Panc1 (cell line): ENCODE results near the gene OPTN. TPM values are rescaled to one million over a fixed set of nuclear protein-coding genes. Genes with fewer than 3 reads are reported as not detected.

ENCODE experiments used
- ATAC-seq: fragments of 200-7000 bp; cut with Tn5 transposase; 2 replicates; pipeline ENCODE4 v1.9.1; 2020; ENCODE audit warnings: mild to moderate bottlenecking, moderate library complexity
- BruUV-seq: library from RNA; stranded (reverse); fragments of 400-500 nt; replicated peaks from 2 replicates; lab custom pipeline; 2021; lab: Mats Ljungman, UMichigan
- CTCF ChIA-PET: fragments of 300-600 bp; sonication (Branson Sonifier 250); formaldehyde crosslinking; loops from one replicate; lab custom pipeline; 2022; ENCODE audit warnings: antibody characterized with exemption; lab: Charles Lee
- POLR2A ChIA-PET: fragments of 300-600 bp; sonication (Branson Sonifier 250); formaldehyde crosslinking; loops from one replicate; lab custom pipeline; 2022; ENCODE audit warnings: antibody characterized with exemption; lab: Charles Lee
- DNase-seq: peaks from one replicate; pipeline ENCODE4 v3.0.0-alpha.2; 2010; ENCODE audit warnings: low read depth, low spot score
- H3K27ac ChIP-seq: 2 replicates; pipeline ENCODE4 v1.5.1; 2011; ENCODE audit warnings: mild to moderate bottlenecking, low read length, inconsistent platforms
- H3K27me3 ChIP-seq: fragments of 200-500 bp; sonication (Bioruptor generic); 2 replicates; pipeline ENCODE4 v1.6.0; 2014; ENCODE audit warnings: low read length, inconsistent platforms; ENCODE audit not compliant: control insufficient read depth, insufficient read depth
- H3K36me3 ChIP-seq: fragments of 200-500 bp; sonication (Bioruptor generic); 2 replicates; pipeline ENCODE4 v1.5.1; 2014; ENCODE audit warnings: inconsistent platforms, mild to moderate bottlenecking, low read length, moderate library complexity; ENCODE audit not compliant: control insufficient read depth, insufficient read depth
- H3K4me1 ChIP-seq: 2 replicates; pipeline ENCODE4 v1.5.1; 2011; ENCODE audit warnings: inconsistent platforms, mild to moderate bottlenecking, low read length, moderate library complexity; ENCODE audit not compliant: control insufficient read depth, insufficient read depth
- H3K4me3 ChIP-seq, 2 experiments: 2 replicates each; pipeline ENCODE4 v1.5.1; 2011 to 2012; ENCODE audit warnings: low read depth in 2 of 2, low read length in 2 of 2, mild to moderate bottlenecking in 2 of 2, inconsistent platforms in 1 of 2, moderate library complexity in 1 of 2
- H3K9me3 ChIP-seq: fragments of 200-500 bp; sonication (Bioruptor generic); 2 replicates; pipeline ENCODE4 v1.5.1; 2014; ENCODE audit warnings: low read depth, mild to moderate bottlenecking, inconsistent platforms, low read length, moderate library complexity; ENCODE audit not compliant: control insufficient read depth, insufficient read depth
- CTCF ChIP-seq: fragments of 450-650 bp; IDR thresholded peaks from 2 replicates; pipeline ENCODE4 v1.5.1; 2017; ENCODE audit warnings: mild to moderate bottlenecking
- POLR2AphosphoS5 ChIP-seq: IDR thresholded peaks from 2 replicates; pipeline ENCODE4 v1.6.1; 2012; ENCODE audit warnings: mild to moderate bottlenecking, low read depth, low read length, moderate library complexity
- SIN3A ChIP-seq: IDR thresholded peaks from 2 replicates; pipeline ENCODE4 v1.6.1; 2012; ENCODE audit warnings: low read depth, mild to moderate bottlenecking, low read length, moderate library complexity, borderline replicate concordance; ENCODE audit not compliant: insufficient read depth
- TCF7L2 ChIP-seq: IDR thresholded peaks from 2 replicates; pipeline ENCODE4 v1.6.1; 2011; ENCODE audit warnings: mild to moderate bottlenecking, low read depth, low read length, inconsistent platforms
- in situ Hi-C: cut with HindIII; loops from 2 replicates; pipeline ENCODE4 v1.10.0; 2016; ENCODE audit warnings: low sequenced_read_pairs, low pct_unique_long_range_greater_than_20kb
- intact Hi-C: fragments of 100-400 bp; cut with micrococcal nuclease; formaldehyde crosslinking; loops from one replicate; pipeline ENCODE4 v1.10.0; 2022; ENCODE audit not compliant: unreplicated experiment
- total RNA-seq: library from RNA; stranded (reverse); gene quantifications from one replicate; pipeline ENCODE4 v1.2.1, GENCODE V29; 2021; ENCODE audit not compliant: unreplicated experiment
- TF ChIP-seq, protein P1 (sequence below), 2 experiments: IDR thresholded peaks; 2 replicates each; pipeline ENCODE4 v1.6.1; 2011 to 2012; ENCODE audit warnings: low read depth in 2 of 2, control low read depth in 1 of 2, low read length in 1 of 2, mild to moderate bottlenecking in 1 of 2, moderate library complexity in 1 of 2; ENCODE audit not compliant: insufficient read depth in 1 of 2

OPTN gene
- total RNA-seq, 1 experiment from 2014 or later = 66.8 TPM

DNA sequence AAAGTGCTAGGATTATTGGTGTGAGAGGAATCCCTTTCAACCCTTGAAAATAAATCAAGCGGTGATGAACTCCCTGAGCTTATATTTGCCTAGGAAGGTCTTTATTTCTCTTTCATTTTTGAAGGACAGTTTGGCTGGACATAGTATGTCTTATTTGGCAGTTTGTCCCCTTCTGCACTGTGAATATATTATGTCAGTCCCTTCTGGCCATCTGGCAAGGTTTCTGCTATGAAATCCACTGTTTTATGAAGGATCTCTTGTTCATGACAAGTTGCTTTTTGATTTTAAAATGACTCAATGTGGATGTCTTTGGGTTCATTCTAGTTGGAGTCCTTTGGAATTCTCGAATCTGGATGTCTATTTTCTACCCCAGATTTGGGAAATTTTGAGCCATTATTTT is 39.7 kb downstream of the OPTN start:
- no TSS peak for BruUV-seq
- CTCF ChIA-PET = no interaction called here
- TF ChIP-seq SIN3A = no peak
- TF ChIP-seq TCF7L2 = no peak
- no peak for TF ChIP-seq POLR2AphosphoS5
- TF ChIP-seq, protein P1, sequence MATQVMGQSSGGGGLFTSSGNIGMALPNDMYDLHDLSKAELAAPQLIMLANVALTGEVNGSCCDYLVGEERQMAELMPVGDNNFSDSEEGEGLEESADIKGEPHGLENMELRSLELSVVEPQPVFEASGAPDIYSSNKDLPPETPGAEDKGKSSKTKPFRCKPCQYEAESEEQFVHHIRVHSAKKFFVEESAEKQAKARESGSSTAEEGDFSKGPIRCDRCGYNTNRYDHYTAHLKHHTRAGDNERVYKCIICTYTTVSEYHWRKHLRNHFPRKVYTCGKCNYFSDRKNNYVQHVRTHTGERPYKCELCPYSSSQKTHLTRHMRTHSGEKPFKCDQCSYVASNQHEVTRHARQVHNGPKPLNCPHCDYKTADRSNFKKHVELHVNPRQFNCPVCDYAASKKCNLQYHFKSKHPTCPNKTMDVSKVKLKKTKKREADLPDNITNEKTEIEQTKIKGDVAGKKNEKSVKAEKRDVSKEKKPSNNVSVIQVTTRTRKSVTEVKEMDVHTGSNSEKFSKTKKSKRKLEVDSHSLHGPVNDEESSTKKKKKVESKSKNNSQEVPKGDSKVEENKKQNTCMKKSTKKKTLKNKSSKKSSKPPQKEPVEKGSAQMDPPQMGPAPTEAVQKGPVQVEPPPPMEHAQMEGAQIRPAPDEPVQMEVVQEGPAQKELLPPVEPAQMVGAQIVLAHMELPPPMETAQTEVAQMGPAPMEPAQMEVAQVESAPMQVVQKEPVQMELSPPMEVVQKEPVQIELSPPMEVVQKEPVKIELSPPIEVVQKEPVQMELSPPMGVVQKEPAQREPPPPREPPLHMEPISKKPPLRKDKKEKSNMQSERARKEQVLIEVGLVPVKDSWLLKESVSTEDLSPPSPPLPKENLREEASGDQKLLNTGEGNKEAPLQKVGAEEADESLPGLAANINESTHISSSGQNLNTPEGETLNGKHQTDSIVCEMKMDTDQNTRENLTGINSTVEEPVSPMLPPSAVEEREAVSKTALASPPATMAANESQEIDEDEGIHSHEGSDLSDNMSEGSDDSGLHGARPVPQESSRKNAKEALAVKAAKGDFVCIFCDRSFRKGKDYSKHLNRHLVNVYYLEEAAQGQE (IDR thresholded peaks at IDR 0.05; ENCODE audit: insufficient read depth in 1 of 2, low read depth in 2 of 2, low read length in 1 of 2) = no peak
- no peak for TF ChIP-seq CTCF
- POLR2A ChIA-PET = no interaction called here
- DNase-seq = no peak
- no peak for ATAC-seq
- in situ Hi-C loops = no loop called here
- Histone ChIP-seq H3K36me3 (peaks cover 3% of the 10 kb centered on the region; the same call in 1 of the 2 replicates), H3K9me3 (no peaks in the 10 kb centered on the region), H3K4me1 (no peaks in the 10 kb centered on the region), H3K4me3 (no peak overlapping the region), H3K27me3 (no peaks in the 10 kb centered on the region), H3K27ac (no peak overlapping the region)
- intact Hi-C loops = no loop called here

DNA sequence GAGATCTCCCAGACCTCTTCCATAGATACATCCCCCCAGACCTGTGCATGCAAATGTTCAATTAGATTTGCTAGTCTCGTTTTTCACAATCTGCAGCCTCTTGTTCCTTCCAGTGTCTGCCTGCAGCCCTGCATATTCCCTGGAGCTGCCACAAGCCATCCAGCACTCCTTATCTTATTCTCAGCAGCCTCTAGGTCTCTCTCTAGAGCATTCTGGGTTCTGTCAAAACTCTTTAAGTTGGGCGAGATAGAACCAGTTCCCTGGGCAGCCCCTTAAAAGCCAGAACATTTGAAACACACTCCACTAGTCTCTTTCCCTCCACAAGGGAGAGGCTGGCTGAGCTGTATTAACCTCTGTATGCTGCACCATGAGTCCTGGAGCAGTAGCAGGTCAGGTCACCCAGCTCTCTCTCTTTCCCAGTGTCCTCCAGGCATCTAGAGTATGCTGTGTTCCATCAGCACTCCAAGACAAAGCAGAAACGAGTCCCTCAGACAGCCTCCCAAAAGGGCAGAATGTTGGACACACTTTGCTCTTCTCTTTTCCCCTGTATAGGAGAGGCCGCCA is 40.7 kb downstream of the OPTN start:
- Histone ChIP-seq H3K4me1 (no peaks in the 10 kb centered on the region), H3K36me3 (peaks cover 3% of the 10 kb centered on the region; the same call in 1 of the 2 replicates), H3K4me3 (no peak overlapping the region), H3K9me3 (no peaks in the 10 kb centered on the region), H3K27me3 (no peaks in the 10 kb centered on the region), H3K27ac (no peak overlapping the region)
- ATAC-seq (no peak), DNase-seq (no peak)
- ChIA-PET CTCF (no interaction called here), POLR2A (no interaction called here)
- in situ Hi-C loops (no loop called here), intact Hi-C loops (no loop called here)
- TF ChIP-seq POLR2AphosphoS5 = no peak
- no peak for TF ChIP-seq TCF7L2
- TF ChIP-seq, protein P1 (IDR thresholded peaks at IDR 0.05; ENCODE audit: insufficient read depth in 1 of 2, low read depth in 2 of 2, low read length in 1 of 2) = no peak
- TF ChIP-seq SIN3A = no peak
- TF ChIP-seq CTCF = no peak
- BruUV-seq = no TSS peak
